ENCODE measurements around the gene POU5F2.

- no peak for TF ChIP-seq FOXK2 (IDR thresholded peaks at IDR 0.05)
- no peak for TF ChIP-seq FOXA1 (IDR thresholded peaks at IDR 0.05)
- no peak for TF ChIP-seq SUZ12 (IDR thresholded peaks at IDR 0.05)
- TF ChIP-seq SP1 (IDR thresholded peaks at IDR 0.05), result no peak
Measured at GRCh38 chr5:93736284-93736683, 5.1 kb downstream of the POU5F2 start.

All from HEK293T (cell line).